ENCODE results near the gene ARAP2.
"Not testable (repeated sequence)": the region's sequence is repeated elsewhere in the genome, so short reads cannot be mapped to it uniquely, and the experiment has no call there.

The ARAP2 gene

DNA sequence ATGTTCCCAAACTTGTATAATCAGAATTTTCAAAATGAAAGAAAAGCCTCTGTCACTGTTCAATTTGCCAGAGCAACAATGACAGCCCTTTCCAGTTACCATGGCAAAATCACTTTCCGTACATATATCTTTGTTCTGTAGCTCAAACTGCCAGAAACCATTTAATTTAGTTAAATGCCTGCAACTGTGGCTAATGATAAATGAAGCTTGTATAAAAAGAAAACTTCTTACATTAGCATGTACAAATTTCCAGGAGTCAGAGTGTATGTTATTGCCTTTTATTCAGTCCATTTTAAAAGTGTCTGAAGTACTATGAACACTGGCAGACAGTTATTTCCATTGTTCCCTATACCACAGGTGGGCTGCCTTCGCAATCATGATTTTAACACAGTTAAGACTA lies 30.3 kb downstream of the ARAP2 start:
- DNase-seq: no peak

DNA sequence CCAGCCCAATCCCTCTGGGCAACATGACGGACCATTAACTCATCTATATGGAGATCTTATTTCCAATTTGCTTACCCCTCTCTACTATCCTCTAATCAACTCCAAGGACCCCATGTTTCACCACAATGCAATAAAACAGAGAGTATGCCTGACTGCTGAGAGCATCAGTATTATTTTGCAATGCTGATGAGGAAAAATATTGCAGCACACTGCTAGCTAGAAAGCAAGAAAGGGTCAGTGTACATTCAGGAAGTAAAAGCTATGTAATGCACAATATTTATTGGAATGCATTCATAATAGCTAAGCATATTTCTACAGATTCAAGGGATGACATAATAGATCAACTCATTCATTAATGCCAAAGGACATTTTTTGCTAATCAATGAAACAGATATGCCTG lies 33.2 kb downstream of the ARAP2 start:
- DNase-seq: no peak

DNA sequence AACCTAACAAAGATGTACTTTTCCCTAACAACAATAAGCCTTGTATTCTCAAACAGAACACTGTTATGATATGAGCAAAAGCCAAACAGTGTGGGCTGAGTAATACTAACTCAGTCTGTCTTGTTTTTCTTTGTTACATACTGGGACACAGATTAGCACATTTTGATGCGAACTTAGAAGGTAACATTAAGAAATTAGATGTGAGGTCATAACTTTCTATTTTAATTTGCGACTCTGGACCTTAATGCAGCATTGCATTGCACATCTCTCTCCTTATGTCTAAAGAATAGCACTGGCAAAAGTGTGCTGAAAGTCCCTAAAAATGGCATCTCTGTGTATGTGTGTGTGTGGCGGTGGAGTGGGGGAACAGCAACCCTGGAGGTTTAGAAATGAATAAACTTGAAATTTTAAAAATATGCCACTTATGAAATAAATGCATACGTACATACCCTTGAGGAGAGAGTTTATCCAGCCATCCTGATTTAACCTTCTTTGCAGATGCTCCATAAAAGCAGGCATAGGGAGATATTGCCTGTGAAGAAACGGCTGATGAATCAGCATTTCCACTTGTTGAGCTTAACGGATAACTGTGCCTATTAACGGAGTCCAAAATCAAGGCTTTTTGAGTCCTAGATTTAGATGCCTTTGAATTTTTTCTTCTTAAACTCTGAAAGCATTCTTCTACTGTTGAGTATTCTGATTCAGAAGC lies 34.2 kb downstream of the ARAP2 start:
- no peak for DNase-seq

DNA sequence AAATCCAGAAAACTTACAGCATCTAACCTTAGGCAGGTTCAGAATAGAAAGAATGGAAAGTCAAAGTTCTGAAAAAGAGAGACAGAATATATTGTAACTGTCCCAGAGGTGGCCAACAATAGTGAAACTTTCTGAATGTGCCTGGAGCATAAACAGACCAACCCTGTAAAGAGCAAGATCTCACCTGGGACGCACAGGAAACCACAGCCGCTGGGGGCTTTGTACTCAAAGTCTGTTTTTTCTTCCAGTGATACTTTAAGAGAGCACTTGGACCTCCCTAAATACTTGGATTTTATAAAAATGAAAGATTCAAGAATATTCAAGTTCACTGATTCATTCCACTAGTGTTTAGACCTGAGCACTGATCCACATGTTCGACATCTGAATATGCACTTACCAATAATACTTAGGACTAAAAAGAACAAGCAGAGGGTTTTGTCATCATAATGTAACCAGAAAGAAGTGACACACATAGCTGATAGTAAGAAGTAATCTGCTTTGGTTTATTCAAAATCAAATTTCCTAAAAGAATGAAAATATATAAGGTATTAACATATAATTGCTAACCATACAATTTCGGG lies 35.3 kb downstream of the ARAP2 start:
- no peak for DNase-seq

DNA sequence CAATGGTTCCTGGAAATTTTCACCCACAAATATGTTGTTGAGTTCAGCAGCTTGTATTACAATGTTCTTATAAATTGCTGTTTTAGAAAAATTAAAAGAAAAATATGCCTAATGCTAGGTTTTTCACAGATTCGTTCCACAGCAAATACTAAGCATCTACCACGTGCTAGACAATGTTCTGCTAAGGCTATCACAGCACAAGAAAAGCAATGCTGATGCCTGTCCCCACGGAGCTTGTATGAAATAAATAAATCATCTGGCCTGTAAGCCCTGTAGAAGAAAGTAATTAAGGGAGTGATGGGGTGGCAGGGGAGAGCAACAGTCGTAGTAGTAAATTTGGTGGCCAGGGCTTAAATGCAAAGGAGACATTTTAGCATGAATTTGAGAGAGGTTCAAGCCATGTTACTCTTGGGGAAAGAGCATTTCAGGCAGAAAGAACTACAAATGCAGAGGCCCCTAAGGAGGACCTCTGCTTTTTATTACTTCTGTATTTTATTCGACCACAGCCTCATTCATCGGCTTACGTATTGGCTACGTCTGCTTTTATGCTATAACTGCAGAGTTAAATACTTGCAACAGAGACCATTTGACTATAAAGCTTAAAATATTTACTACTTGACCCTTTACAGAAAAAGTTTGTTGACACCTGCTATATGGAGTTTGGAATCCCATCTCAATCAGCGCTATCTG lies 36.3 kb downstream of the ARAP2 start:
- DNase-seq: no peak

DNA sequence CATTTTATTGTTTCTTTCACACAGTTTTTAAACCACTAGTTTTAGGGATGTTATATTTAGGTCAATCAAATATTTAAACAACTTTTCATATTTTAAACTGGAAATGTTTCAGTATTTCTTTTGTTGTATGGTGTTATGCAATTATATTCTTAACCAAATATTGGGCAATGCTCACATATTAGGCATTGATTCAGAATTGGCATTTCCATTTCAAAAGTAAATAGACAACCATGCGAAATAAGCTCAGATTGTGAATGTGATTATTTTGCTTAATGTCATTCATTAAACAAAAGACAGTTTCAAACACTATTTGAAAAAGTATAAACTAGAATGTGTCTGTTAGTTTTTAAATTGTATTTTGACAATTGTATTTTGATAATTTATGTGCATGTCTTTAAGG lies 36.9 kb downstream of the ARAP2 start:
- no peak for DNase-seq

DNA sequence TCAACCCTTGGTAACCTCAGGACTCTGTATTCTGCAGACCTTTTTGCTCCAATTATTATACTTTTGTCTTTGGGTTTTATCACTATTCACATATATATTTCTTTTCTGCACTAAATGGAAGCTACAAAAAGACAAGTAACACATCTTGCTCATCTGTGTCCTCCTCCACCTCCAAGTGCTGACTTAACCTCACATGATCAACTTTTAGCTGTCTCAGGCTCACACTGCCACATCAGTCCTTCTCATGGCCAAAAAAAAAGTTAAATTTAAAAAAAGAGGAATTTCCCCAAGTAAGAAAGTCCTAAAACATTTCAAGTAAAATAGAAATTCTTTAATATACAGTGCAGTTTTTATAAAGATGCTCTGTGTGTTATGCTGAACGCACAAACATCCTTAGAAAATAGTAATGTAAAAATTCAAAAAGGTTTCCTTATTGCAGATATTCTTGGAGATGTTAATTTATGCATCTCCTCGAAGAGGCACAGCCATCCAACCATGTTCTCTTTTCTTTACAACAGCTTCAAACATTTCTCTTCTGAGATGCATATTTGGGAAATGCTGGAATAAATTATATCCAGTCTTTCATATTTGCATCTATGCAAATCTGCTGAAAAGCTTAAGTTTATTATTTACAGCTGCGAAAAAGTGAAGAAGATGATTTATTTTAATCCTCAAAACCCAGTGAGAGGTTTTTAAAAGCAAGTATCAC lies 37.6 kb downstream of the ARAP2 start:
- no peak for DNase-seq

DNA sequence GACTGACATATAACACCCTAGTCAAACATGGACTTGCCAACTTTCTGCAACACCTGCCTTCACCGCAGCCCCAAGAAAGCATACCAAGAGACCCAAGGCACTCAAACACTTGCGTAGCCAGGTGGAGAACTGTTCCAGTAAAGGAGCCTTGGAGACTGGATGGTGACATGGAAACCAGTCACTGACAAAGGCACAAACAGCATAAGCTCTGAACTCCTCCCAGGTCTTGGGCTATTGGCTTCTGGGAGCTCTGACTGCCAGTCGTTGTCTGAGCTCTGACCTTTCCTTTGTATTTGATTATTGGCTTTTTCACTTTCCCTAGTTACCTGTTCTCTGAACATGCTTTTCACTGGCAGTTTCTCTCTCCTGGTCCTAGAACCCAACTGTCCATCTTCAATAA lies 38.3 kb downstream of the ARAP2 start:
- DNase-seq: no peak

DNA sequence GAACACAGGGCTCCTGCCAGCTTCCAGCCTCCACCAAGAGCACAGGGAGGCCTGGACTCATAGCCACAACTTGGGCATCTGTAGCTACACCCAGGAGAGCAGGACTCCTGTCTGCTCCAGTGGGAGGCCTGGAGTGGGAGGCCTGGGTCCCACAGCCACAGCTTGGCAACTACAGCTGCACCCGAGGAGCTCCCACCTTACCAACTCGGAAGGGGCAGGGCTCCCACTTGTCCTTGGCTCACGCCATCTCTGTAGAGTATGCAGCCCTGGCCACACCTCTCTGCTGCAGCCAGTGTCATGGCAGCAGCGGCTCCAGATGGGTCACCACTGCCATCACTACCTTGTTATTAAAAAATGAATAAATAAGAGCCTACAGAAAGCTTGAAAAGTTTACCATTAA lies 45.5 kb downstream of the ARAP2 start:
- no peak for DNase-seq

DNA sequence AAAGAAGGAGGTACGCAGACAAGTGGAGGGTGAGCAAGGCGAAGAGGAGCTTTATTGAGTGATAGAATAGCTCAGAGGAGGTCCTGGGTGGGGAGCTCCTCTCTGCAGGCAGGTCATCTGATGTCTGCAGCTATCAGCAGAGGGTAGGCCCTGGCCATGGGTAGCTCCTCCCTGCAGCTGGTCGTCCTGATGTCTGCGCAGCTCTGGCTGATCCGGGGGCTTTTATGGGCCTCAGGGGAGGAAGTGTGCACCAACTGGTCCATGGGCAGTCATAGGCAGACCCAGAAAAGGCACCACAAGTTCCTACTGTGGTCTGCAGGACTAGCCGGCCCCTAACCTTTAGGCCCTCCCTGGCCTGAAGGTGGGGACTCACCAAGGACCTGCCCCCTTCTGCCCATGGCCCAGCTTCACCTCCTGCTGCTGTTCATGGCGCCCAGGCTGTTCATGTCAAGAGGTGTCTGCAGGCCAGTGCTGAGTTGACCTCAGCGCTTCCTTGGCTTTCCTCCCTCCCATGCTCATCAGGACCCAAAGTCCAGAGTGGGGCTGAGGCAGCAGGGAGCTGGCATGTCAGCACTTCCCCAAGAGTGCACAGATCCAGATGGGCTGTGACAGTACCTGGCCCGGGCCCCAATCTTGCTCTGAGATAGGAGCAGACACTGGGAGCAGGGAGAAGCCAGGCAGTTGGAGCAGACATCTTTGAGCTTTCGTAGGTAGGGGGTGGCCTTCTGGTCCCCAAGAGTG lies 46.1 kb downstream of the ARAP2 start:
- no peak for DNase-seq

DNA sequence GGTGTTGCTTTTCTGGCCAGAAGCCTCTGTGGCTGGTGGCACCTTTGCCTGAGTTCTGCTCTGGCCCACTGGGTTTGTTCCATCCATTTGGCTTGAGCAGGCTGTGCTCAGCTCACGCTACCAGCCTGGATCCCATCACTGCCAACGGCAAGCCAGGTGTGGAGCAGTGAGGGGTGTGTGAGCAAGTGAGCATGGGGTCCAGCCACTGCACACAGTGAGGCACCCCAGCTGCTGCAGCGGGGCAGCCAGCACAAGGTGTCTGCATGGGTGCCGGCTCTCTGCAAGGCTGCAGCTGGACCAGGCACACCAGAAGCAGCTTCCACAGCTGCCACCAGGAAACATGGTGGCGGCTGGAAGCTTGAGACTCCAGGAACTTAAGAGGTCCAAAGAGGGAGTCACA lies 46.8 kb downstream of the ARAP2 start:
- no peak for DNase-seq

DNA sequence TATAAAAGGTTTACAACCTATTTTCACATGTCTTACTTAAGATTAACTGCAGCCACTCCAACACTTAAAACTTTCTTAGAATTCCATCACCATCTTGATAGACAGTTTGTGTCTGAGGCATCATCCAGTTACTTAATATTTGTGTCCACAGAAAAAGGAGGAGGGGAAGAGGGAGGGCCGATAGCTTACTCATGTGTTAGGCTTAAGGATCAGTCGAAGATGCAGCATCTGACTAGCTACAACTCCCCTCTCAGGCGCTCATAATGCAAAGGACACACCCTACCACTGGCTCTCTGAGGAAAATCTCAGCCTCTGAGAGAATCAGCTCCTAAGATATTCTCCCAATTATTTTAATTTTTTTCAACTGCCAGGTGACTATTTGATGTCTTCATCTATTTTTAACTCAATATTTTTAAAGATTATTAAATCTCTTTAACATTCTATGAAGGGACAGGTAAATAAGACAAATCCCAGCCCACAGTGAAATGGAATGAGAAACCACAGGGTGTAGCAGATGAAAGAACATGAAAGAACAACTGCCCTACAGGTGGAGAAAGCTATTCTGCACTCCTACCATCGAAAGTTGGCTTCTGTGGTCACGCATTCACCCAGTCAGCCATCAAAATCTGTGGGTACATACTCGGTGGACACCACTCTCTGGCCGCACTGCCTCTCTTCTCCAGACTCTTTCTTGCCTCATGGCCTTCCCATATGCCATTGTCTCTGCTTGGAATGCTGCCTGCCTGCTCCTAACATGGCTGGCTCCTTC lies 48.0 kb downstream of the ARAP2 start:
- no peak for DNase-seq

DNA sequence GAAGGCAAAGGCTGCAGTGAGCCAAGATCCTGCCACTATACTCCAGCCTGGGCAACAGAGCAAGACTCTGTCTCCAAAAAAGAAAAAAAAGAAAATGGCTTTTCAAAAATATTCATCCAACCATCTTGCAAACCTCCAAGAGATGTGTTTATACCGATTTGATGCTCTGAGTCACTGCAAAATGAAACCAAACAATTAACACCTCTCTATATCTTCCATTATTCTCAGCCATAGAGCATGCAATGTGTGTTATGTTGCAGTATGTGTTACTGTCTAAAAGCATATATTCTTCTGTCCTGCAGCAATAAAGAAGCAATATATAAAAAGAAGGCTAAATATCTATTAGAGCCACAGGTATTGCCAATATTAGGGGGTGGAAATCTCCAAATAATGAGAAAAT lies 51.4 kb downstream of the ARAP2 start:
- DNase-seq: no peak

DNA sequence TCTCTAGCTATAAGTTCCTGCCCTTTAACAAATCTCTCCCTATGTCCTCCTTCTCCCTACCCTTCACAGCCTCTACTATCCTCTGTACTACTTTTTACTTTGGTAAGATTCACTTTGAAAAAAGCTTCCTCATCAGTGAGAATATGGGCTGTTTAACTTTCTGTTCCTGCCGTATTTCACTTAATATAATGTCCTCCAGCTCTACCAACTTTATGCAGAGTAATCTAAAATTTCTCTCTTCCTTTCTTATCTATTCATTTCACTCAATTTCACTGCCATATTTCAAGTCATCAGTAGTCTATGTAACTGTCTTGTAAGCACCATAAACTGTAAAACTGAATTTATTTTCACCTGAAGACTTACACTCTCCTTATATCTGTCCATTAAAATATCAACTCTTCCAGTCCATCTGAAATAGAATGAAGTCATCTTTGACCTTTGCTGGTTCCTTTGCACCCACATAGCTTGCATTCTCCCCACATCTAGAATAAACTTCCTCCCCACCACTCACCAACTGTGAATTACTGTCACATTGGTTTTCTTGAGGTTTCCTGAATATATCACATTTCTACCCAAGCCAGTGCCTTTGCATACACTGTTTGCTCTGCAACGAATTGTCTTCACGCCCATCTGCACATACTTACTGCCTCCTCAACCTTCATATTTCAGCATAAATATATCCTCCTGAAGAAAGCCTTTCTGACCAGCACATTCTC lies 54.6 kb downstream of the ARAP2 start:
- DNase-seq: no peak

DNA sequence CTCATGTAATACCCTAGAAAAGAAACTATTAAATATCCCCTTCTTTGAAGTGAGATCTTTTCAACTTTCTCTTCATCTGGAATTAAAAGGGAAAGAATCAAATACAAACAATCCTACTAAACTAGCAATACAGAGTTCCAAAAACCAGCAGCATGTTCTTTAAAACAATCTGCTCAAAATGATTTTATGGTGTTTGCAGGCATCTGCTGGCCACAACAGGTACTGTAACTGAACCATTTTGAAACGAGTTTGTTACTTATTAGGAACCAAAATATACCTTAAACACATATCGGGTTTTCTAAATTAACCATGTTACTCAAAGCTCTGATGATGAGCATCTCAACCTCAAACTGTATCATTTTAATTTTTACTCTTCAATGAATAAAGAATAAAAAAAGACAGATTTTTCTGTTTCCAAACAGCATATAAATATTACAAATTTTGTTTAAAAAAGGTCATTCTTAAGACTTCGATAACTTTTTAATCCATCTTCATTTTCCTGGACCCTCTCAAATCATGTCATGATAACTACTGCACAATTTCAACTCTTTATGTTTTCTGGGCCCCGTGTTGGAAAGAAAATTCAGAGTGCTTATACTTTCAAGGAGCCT lies 56.5 kb downstream of the ARAP2 start:
- DNase-seq: peak in 1 of 2 experiments; percentile 9

DNA sequence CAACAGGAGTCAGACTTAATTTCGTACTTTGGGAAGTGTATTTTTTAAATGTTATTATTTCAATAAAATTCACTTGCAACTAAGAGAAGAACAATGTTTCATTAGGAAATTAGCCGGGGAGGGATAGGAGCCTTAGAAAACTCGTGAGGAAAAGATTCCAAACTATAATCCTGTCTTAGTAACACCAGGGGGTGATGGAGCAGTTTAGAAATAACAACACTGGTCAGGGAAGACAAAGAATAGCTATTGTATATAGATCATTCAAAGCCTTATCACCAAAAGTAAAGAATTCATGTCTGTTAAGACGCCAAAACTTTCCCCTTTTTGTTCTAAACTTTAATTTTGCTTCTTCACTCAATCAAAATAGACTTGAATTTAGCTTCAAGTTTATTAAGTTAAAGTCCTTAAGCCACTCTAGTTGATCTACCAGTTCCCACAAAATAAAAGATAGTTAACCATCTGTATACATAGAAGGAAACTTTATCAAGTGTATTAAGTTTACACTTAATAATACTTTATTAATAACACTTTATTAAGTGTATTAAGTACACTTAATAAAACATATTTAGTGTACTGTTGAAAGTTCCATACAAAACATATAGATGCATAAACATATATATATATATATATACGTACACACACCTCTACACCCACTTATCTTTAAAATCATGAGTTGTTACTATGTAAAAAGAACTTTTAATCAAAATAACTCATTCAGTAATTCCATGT lies 60.5 kb downstream of the ARAP2 start:
- no peak for DNase-seq

DNA sequence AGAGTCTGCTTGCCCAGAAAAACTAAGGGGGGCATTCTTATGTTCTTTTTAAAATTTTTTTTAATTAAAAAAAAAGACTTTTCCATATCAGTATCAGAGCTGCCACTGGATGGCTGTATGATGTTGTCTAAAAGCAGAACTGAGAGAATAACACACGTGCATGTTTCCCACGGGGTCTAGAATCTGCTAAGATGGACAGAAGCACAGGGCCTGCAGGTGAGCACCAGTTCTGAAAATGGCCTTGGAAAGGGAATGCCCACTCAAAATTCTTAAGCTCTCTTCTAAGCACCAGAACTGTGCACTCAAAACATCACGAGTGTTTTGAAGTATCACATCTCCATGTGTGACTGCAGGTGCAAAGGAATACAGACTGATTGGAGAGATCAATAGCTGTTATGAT lies 61.1 kb downstream of the ARAP2 start:
- DNase-seq: no peak

DNA sequence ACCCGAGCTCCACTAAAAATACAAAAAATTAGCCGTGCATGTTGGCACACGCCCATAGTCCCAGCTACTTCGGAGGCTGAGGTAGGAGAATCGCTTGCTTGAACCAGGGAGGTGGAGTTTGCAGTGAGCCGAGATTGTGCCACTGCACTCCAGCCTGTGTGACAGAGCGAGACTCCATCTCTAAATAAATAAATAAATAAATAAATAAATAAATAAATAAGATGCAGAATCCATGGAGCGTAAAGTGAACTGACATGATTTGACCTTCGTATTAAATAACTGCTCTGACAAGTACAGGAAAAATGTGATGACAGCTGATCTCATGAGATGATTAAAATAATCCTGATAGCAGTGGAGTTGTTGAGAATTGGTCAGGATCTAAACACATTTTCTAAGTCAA lies 62.0 kb downstream of the ARAP2 start:
- DNase-seq: not testable (repeated sequence)

DNA sequence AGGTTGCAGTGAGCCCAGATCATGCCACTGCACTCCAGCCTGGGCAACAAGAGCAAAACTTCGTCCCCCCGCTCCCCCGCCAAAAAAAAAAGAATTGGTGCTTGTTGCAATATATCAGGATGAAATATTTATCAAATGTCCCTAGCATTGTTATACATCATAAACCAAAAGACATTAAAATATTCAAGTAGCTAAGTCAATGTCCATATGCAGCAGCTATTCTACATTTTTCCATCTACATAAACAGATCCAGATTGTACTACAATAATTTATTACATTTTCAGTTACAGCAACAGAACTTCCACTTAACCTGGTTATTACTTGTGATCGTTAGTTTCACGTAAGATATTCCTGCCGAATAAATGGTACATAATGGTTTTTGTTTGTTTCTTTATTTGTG lies 64.1 kb downstream of the ARAP2 start:
- no peak for DNase-seq

DNA sequence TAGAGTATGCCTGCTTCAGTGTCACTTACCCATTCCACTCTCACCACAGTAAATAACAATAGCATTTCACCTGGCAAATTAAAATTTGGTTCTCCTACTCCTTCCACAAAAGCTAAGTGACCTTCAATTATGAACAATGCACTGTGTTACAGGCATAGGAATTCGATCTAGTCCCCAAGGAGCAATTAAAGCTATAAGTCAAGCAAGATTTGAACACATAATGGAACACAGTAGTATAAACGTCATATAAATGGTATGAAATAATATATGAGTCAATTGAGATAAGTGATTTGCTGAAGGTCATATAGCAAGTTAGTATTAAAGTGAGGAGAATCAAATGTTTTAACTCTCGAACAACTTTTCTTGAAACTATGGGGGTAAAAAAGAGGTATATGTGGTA lies 65.8 kb downstream of the ARAP2 start:
- no peak for DNase-seq

DNA sequence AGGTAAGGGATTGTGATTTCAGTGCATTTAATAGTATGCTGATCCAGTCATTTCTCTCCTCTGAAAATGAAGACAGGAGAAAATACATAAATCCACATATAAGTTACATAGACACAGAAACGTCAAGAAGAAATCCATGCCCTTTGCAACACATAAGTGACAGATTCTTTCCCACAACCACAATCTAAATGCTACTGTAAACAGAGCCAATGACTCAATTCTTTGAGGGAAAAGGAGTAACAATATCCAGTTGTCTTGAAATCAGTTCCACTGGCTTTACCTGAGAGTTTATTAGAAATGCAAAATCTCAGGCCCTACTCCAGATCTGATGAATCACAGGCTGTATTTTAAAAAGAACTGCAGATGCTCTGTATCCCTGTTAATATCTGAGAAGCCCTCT lies 66.4 kb downstream of the ARAP2 start:
- no peak for DNase-seq

All from NCI-H187 (cell line).